ENCODE results near the gene NDFIP2.

- TF ChIP-seq CTCF (IDR thresholded peaks at IDR 0.05), result no peak
- no peak for TF ChIP-seq POLR2A (IDR thresholded peaks at IDR 0.05)
Measured at GRCh38 chr13:79452239-79452913, 28.6 kb upstream of the NDFIP2 start.
